PFSK-1 (cell line): ENCODE measurements around the gene GRID1.

Experiments
- FOXP2 ChIP-seq: optimal IDR thresholded peaks from 2 replicates; pipeline ENCODE3; 2011; ENCODE audit warnings: borderline replicate concordance, control low read depth, inconsistent platforms; ENCODE audit not compliant: insufficient read depth; ENCODE audit errors: extremely low read length, extremely low read depth
- POLR2AphosphoS5 ChIP-seq: IDR thresholded peaks from 2 replicates; pipeline ENCODE4 v1.6.1; 2012; ENCODE audit warnings: low read depth, mild to moderate bottlenecking, control low read depth, low read length, moderate library complexity
- REST ChIP-seq, 2 experiments: IDR thresholded peaks; 2 replicates each; pipeline versions ENCODE4 v1.6.1 to v1.8.0; 2011 to 2012; ENCODE audit warnings: low read depth in 2 of 2, low read length in 2 of 2, control low read depth in 1 of 2, inconsistent platforms in 1 of 2, mild to moderate bottlenecking in 1 of 2, moderate library complexity in 1 of 2; ENCODE audit not compliant: insufficient read depth in 1 of 2
- SIN3A ChIP-seq: IDR thresholded peaks from 2 replicates; pipeline ENCODE4 v1.6.1; 2012; ENCODE audit warnings: mild to moderate bottlenecking, low read length, moderate library complexity, borderline replicate concordance; ENCODE audit not compliant: insufficient read depth
- TAF1 ChIP-seq: IDR thresholded peaks from 2 replicates; pipeline ENCODE4 v1.6.1; 2012; ENCODE audit warnings: low read length, control low read depth, borderline replicate concordance; ENCODE audit not compliant: insufficient read depth

GRID1 gene

GRCh38 chr10:86117051-86117450 lies 249.5 kb downstream of the GRID1 start:
- TF ChIP-seq REST (IDR thresholded peaks at IDR 0.05; ENCODE audit: insufficient read depth in 1 of 2, low read depth in 2 of 2, low read length in 2 of 2): no peak
- no peak for TF ChIP-seq POLR2AphosphoS5
- no peak for TF ChIP-seq SIN3A
- TF ChIP-seq TAF1: no peak
- TF ChIP-seq FOXP2: no peak

GRCh38 chr10:86113983-86114382 lies 252.6 kb downstream of the GRID1 start:
- TF ChIP-seq POLR2AphosphoS5: no peak
- TF ChIP-seq TAF1: no peak
- TF ChIP-seq SIN3A: no peak
- no peak for TF ChIP-seq REST (IDR thresholded peaks at IDR 0.05; ENCODE audit: insufficient read depth in 1 of 2, low read depth in 2 of 2, low read length in 2 of 2)
- TF ChIP-seq FOXP2: no peak

GRCh38 chr10:86113501-86113900 lies 253.1 kb downstream of the GRID1 start:
- TF ChIP-seq FOXP2 (no peak), REST (IDR thresholded peaks at IDR 0.05; ENCODE audit: insufficient read depth in 1 of 2, low read depth in 2 of 2, low read length in 2 of 2) (no peak), TAF1 (no peak), SIN3A (no peak), POLR2AphosphoS5 (no peak)

GRCh38 chr10:86113044-86113443 lies 253.6 kb downstream of the GRID1 start:
- TF ChIP-seq FOXP2 (no peak), REST (IDR thresholded peaks at IDR 0.05; ENCODE audit: insufficient read depth in 1 of 2, low read depth in 2 of 2, low read length in 2 of 2) (no peak), SIN3A (no peak), TAF1 (no peak), POLR2AphosphoS5 (no peak)
